Choroid plexus epithelial cell (primary cell): ENCODE data around the gene CCDC88A.

ENCODE experiments used
- DNase-seq: peaks from one replicate; pipeline ENCODE4 v3.0.0-alpha.2; 2010; ENCODE audit warnings: low read depth
- H3K4me3 ChIP-seq: 2 replicates; pipeline ENCODE4 v1.5.1; 2011; ENCODE audit warnings: low read depth, mild to moderate bottlenecking, control low read depth, low read length, moderate library complexity
- TF ChIP-seq, protein P1 (sequence below): conservative IDR thresholded peaks from 2 replicates; pipeline ENCODE4 v1.5.1; 2011; ENCODE audit warnings: low read depth, mild to moderate bottlenecking, control low read depth, inconsistent platforms, low read length, moderate library complexity

CCDC88A gene

DNA sequence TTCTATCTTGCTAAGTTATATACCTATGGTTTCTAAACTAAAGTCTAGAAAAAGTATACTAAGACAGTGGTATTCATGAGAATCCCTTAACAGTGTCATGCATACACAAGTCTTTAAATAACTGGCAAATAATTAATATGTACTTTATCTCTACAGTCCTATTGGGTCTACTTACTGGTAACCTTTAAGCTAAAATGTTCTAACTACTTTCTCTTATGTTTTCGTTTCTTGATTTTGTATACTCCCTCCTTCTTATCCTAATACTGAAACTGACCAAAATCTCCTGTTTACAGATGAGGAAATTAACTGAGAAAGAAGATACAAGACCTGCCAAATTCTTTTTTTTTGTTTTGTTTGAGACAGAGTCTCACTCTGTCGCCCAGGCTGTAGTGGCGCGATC lies 74.6 kb downstream of the CCDC88A start:
- H3K4me3 ChIP-seq: no peak overlapping the region
- TF ChIP-seq, protein P1, sequence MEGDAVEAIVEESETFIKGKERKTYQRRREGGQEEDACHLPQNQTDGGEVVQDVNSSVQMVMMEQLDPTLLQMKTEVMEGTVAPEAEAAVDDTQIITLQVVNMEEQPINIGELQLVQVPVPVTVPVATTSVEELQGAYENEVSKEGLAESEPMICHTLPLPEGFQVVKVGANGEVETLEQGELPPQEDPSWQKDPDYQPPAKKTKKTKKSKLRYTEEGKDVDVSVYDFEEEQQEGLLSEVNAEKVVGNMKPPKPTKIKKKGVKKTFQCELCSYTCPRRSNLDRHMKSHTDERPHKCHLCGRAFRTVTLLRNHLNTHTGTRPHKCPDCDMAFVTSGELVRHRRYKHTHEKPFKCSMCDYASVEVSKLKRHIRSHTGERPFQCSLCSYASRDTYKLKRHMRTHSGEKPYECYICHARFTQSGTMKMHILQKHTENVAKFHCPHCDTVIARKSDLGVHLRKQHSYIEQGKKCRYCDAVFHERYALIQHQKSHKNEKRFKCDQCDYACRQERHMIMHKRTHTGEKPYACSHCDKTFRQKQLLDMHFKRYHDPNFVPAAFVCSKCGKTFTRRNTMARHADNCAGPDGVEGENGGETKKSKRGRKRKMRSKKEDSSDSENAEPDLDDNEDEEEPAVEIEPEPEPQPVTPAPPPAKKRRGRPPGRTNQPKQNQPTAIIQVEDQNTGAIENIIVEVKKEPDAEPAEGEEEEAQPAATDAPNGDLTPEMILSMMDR: no peak
- DNase-seq: no peak

DNA sequence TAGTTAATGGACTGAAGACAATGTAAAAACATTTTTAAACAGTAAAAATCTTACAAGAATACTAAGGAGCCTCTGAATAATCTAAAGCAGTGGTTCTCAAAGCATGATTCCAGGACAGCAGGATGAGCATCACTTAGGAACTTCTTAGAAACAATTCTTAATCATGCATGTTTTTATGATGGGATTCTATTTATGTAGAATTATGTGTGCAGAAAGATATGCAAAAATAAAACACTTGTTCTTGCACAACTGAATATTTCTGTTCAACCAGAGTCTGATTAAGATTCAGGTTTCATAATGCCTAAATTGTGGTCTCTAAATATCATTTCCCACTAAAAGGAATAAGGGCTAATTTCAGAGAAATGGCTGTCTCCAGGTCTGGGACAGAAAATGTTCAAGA lies 81.4 kb downstream of the CCDC88A start:
- TF ChIP-seq, protein P1: no peak
- DNase-seq: peak; percentile 41
- no peak overlapping the region for H3K4me3 ChIP-seq

DNA sequence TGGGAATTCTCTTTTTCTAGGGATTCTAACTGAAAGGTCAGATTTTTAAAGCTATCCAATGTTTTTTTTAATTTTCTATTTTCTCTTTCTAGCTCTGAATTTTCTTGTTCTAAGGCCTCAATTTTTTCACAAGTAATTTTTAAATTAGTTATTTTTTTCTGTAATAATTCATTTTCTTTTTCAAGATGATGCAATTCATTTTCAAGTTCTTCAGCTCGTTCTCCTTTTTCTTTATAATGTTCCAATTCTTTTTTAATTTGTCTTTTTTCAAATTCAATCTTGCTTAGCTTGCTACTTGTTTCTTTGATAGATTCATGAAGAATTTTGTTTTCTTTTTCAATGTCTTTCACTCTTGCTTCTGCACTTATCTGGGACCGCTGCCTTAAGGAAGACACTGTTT lies 84.9 kb downstream of the CCDC88A start:
- no peak overlapping the region for H3K4me3 ChIP-seq
- TF ChIP-seq, protein P1: no peak

DNA sequence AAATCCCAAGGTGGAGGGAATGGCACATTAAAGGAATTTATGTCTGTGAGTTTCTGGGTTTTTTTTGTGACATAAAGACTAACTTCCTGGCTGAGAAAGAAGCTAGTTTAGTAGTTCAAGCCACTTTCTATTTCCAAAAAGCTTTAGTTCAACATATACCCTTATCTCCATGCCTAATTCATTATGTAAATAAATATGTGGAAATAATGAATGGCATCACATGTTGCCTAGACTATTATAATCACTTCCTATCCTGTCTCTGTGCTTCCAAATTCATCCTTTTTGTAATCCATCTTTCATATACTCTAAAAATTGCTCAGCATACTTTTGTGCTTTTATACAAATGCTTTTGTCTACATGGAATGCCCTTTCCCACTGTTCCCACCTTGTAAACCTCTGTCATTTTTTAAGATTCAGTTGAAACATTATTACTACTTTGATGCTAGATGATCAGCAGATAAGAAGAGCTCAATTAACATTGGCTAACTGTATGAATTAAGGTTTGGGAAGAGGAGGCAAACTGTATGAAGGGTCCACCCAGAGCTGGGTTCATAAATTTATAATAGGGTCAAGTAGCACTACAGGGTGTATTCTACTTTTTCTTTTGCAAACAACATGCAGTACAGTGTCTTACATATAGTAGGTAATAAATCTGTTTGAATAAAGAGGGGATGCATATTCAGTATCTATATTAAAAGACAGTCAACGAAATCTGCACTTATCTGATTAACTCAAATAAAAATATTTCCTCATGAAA lies 88.9 kb downstream of the CCDC88A start:
- TF ChIP-seq, protein P1: no peak
- no peak overlapping the region for H3K4me3 ChIP-seq
- DNase-seq: no peak

More for the DNA sequence above, 84.9 kb downstream of the CCDC88A start:
- DNase-seq: no peak

DNA sequence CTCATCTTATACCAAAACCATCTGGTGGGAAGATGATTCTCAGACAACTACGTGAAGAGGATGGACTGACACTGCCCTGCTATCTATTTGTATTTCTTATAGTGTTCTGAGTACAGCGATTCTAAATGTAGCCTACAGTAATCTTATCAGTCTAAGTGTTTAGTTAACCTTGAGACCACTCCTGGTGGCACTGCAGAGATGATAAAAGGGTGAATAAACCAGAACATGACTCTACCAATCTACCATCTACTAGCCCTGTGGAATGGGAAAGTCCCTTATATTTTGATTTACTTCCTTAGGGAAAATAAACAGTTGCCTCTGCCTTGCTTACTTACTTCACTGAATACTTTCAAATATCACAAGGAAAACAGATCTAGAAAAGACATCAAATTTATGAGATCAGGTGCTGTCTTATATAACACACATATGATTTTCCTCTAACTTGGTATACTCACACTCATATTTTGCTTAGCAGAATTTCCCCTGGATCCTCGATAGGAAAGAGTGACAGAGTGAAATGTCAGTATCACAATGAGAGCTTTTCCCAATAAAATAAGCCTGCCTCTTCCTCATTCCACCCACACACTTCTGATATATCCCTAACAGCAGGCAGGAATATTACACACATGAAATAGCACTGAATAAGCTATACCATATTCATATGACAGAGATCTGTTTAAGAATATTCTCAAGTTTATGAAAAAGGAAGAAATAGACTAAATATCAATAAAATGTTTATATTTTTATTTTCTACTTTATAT lies 92.0 kb downstream of the CCDC88A start:
- H3K4me3 ChIP-seq: no peak overlapping the region
- TF ChIP-seq, protein P1: no peak
- DNase-seq: no peak

DNA sequence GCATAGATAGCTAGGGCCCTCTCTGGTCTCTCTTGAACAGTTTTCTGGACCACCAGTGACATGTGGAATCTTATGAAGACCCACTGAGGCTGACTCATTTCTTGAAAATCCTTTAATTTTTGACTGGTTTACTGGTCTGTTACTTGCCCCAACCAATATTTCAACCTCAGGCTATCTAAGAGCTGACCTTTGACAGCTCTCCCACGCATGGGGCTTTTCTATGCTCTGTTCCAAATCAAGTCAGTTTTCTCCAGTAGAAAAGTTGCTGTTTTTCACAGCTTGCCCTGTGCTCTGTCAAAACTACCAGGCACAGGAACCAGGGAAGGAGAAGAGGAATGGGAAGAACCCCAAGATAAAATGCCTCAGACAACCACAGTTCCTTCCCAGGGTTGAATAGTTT lies 104.7 kb downstream of the CCDC88A start:
- no peak overlapping the region for H3K4me3 ChIP-seq
- no peak for DNase-seq
- TF ChIP-seq, protein P1: no peak
